CD4-positive, alpha-beta T cell treated with Interleukin-17A for 4 hours (primary cell): ENCODE data around the gene DISC1.
"Not testable (repeated sequence)": the region's sequence is repeated elsewhere in the genome, so short reads cannot be mapped to it uniquely, and the experiment has no call there.

Source experiments
- DNase-seq: peaks from one replicate; pipeline ENCODE4 v3.0.0-alpha.2; 2020; ENCODE audit warnings: mixed read lengths

DISC1 gene

GRCh38 chr1:231606712-231607111, 19.9 kb upstream of the DISC1 start:
- no peak for DNase-seq

- DNase-seq, result no peak
These were observed 16.2 kb upstream of the DISC1 start for GRCh38 chr1:231610388-231610787.

- peak; percentile 26 for DNase-seq
These were observed 15.5 kb upstream of the DISC1 start for GRCh38 chr1:231611111-231611510.

- peak; percentile 10 for DNase-seq
These were observed 14.7 kb upstream of the DISC1 start for GRCh38 chr1:231611851-231612250.

GRCh38 chr1:231612393-231613089, 14.0 kb upstream of the DISC1 start:
- peak; percentile 63 for DNase-seq

- DNase-seq, result peak; percentile 6
These were observed 12.9 kb upstream of the DISC1 start for GRCh38 chr1:231613419-231614349.

- no peak for DNase-seq
These were observed 9.9 kb upstream of the DISC1 start for GRCh38 chr1:231616667-231617066.

GRCh38 chr1:231618609-231619256, 7.9 kb upstream of the DISC1 start:
- DNase-seq, result no peak

- no peak for DNase-seq
These were observed 7.3 kb upstream of the DISC1 start for GRCh38 chr1:231619257-231619634.

GRCh38 chr1:231625042-231625441, 1.5 kb upstream of the DISC1 start:
- DNase-seq, result not testable (repeated sequence)

- peak; percentile 13 for DNase-seq
These were observed 535 bp upstream of the DISC1 start for GRCh38 chr1:231625975-231626534.

GRCh38 chr1:231626951-231627614, 493 bp downstream of the DISC1 start:
- DNase-seq, result peak; percentile 63

GRCh38 chr1:231628207-231628876, 1.8 kb downstream of the DISC1 start:
- DNase-seq, result peak; percentile 83

GRCh38 chr1:231629132-231629531, 2.5 kb downstream of the DISC1 start:
- peak; percentile 56 for DNase-seq

GRCh38 chr1:231630558-231631205, 4.1 kb downstream of the DISC1 start:
- DNase-seq, result no peak

- no peak for DNase-seq
These were observed 5.1 kb downstream of the DISC1 start for GRCh38 chr1:231631717-231632116.

- no peak for DNase-seq
These were observed 5.5 kb downstream of the DISC1 start for GRCh38 chr1:231632119-231632518.

- no peak for DNase-seq
These were observed 7.9 kb downstream of the DISC1 start for GRCh38 chr1:231634323-231635013.

- DNase-seq, result no peak
These were observed 9.6 kb downstream of the DISC1 start for GRCh38 chr1:231636157-231636556.

GRCh38 chr1:231636922-231637321, 10.3 kb downstream of the DISC1 start:
- not testable (repeated sequence) for DNase-seq

- DNase-seq, result no peak
These were observed 12.1 kb downstream of the DISC1 start for GRCh38 chr1:231638647-231639046.
